Upper lobe of left lung (tissue), 4 donors: Measurements from ENCODE around the gene ZNF860.

Experiments used
- EP300 ChIP-seq, 4 donors: sonication (generic); formaldehyde crosslinking; IDR thresholded peaks; one replicate each; pipeline ENCODE4 v1.5.1; 2017; ENCODE audit warnings: antibody characterized with exemption in 4 of 4, control low read depth in 2 of 4
- POLR2A ChIP-seq, 4 donors: fragments of 450-650 bp; IDR thresholded peaks; one replicate each; pipeline ENCODE4 v1.5.1; 2016 to 2017; ENCODE audit warnings: antibody characterized with exemption in 4 of 4, mild to moderate bottlenecking in 2 of 4
- POLR2AphosphoS5 ChIP-seq, 2 donors: sonication (generic); formaldehyde crosslinking; IDR thresholded peaks; one replicate each; pipeline ENCODE4 v1.5.1; 2017; ENCODE audit warnings: antibody characterized with exemption in 2 of 2
- TF ChIP-seq, protein P1 (sequence below), 6 experiments: fragments of 450-650 bp in 4 of 6; fragments of 200-600 bp in 2 of 6; sonication (generic) in 2 of 6; IDR thresholded peaks; one replicate each; pipeline ENCODE4 v1.5.1; 2016 to 2019; ENCODE audit warnings: antibody characterized with exemption in 6 of 6

DNA sequence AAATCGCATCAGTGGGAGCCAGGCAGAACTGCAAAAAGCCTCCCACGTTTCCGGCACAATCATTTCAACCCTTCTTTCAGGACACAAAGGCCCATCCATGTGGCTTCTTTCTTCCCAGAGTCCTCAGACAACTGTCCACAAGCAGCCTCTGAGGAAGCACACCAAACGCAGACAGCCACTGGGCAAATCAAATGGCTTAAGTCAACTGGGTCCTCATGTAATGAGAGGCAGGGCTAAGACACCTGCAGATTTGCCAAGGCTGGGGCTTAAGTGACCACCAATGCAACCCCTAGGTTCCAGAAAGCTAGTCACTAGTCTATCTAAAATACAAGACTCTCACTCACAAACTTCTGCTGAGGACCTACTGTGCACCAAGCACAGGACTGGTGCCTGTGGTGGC, 8.5 kb upstream of the ZNF860 start:
- no peak for TF ChIP-seq POLR2AphosphoS5 (IDR thresholded peaks at IDR 0.05)
- TF ChIP-seq, protein P1, sequence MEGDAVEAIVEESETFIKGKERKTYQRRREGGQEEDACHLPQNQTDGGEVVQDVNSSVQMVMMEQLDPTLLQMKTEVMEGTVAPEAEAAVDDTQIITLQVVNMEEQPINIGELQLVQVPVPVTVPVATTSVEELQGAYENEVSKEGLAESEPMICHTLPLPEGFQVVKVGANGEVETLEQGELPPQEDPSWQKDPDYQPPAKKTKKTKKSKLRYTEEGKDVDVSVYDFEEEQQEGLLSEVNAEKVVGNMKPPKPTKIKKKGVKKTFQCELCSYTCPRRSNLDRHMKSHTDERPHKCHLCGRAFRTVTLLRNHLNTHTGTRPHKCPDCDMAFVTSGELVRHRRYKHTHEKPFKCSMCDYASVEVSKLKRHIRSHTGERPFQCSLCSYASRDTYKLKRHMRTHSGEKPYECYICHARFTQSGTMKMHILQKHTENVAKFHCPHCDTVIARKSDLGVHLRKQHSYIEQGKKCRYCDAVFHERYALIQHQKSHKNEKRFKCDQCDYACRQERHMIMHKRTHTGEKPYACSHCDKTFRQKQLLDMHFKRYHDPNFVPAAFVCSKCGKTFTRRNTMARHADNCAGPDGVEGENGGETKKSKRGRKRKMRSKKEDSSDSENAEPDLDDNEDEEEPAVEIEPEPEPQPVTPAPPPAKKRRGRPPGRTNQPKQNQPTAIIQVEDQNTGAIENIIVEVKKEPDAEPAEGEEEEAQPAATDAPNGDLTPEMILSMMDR (IDR thresholded peaks at IDR 0.05): no peak
- TF ChIP-seq POLR2A (IDR thresholded peaks at IDR 0.05): no peak
- no peak for TF ChIP-seq EP300 (IDR thresholded peaks at IDR 0.05)
